H1 (cell line): ENCODE results near the gene TSPAN2. TPM values are rescaled to one million over a fixed set of nuclear protein-coding genes. Genes with fewer than 3 reads are reported as not detected.

Source experiments
- CTCF ChIA-PET: fragments of 300-600 bp; sonication (Branson Sonifier 250); formaldehyde crosslinking; loops from one replicate; lab custom pipeline; 2021; ENCODE audit not compliant: partially characterized antibody; lab: Charles Lee
- POLR2A ChIA-PET: fragments of 300-600 bp; sonication (Branson Sonifier 250); formaldehyde crosslinking; loops from one replicate; lab custom pipeline; 2021; ENCODE audit warnings: inconsistent platforms; ENCODE audit not compliant: partially characterized antibody; lab: Charles Lee
- DNase-seq, 2 experiments: peaks; one replicate each; pipeline versions ENCODE4 v3.0.0 to v3.0.0-alpha.2; 2010 to 2022; ENCODE audit warnings: low spot score in 2 of 2, low read depth in 1 of 2, mixed read lengths in 1 of 2
- FAIRE-seq: peaks from 2 replicates; lab custom pipeline; 2011; peaks lifted over from hg19 to GRCh38; lab: Jason Lieb, UNC
- H2AFZ ChIP-seq: 2 replicates; pipeline ENCODE4 v1.8.1; 2012; ENCODE audit warnings: low read length, inconsistent platforms
- H2AK5ac ChIP-seq: 2 replicates; pipeline ENCODE4 v1.6.1; 2013; ENCODE audit warnings: low read depth, low read length
- H2BK120ac ChIP-seq: replicated peaks from 2 replicates; pipeline ENCODE3; 2013; ENCODE audit warnings: low read depth, low read length, inconsistent platforms
- H2BK12ac ChIP-seq: 2 replicates; pipeline ENCODE4 v1.6.1; 2013; ENCODE audit warnings: low read depth, low read length
- H2BK15ac ChIP-seq: 2 replicates; pipeline ENCODE4 v1.6.1; 2013; ENCODE audit warnings: low read length
- H2BK20ac ChIP-seq: 2 replicates; pipeline ENCODE4 v1.6.1; 2013; ENCODE audit warnings: low read length
- H2BK5ac ChIP-seq: 2 replicates; pipeline ENCODE4 v1.6.1; 2013; ENCODE audit warnings: low read depth, low read length
- H3K14ac ChIP-seq: 2 replicates; pipeline ENCODE4 v1.6.1; 2013; ENCODE audit warnings: inconsistent platforms; ENCODE audit not compliant: insufficient read length
- H3K18ac ChIP-seq: 2 replicates; pipeline ENCODE4 v1.6.1; 2013; ENCODE audit warnings: low read length; ENCODE audit errors: extremely low read depth
- H3K23ac ChIP-seq: 2 replicates; pipeline ENCODE4 v1.6.1; 2013; ENCODE audit warnings: inconsistent platforms; ENCODE audit not compliant: insufficient read length
- H3K23me2 ChIP-seq: 2 replicates; pipeline ENCODE4 v1.6.1; 2013; ENCODE audit warnings: low read depth, low read length
- H3K27ac ChIP-seq: 2 replicates; pipeline ENCODE4 v1.6.1; 2011; ENCODE audit warnings: low read depth, low read length, inconsistent platforms
- H3K27me3 ChIP-seq, 4 experiments: replicated peaks in 1 of 4; 1 replicate in 1 of 4; 2 replicates in 3 of 4; pipeline versions ENCODE4 v1.6.1 to v1.8.1; 2011 to 2013; ENCODE audit warnings: low read length in 3 of 4, mild to moderate bottlenecking in 3 of 4, inconsistent platforms in 2 of 4, mixed read lengths in 2 of 4, moderate library complexity in 1 of 4; ENCODE audit not compliant: control insufficient read depth in 3 of 4, insufficient read depth in 3 of 4; ENCODE audit errors: extremely low read depth in 1 of 4
- H3K36me3 ChIP-seq, 4 experiments: 2 replicates each; pipeline versions ENCODE4 v1.6.1 to v1.8.1; 2011 to 2013; ENCODE audit warnings: mild to moderate bottlenecking in 4 of 4, low read length in 3 of 4, moderate library complexity in 2 of 4, control low read depth in 1 of 4, inconsistent platforms in 1 of 4; ENCODE audit not compliant: insufficient read depth in 4 of 4, control insufficient read depth in 2 of 4
- H3K4ac ChIP-seq: replicated peaks from 2 replicates; pipeline ENCODE3; 2013; ENCODE audit warnings: low read length, low read depth, mixed read lengths, inconsistent platforms; ENCODE audit not compliant: insufficient read length
- H3K4me1 ChIP-seq, 4 experiments: replicated peaks in 1 of 4; 1 replicate in 1 of 4; 2 replicates in 3 of 4; pipeline versions ENCODE4 v1.6.1 to v1.8.1; 2011 to 2013; ENCODE audit warnings: low read length in 3 of 4, inconsistent platforms in 2 of 4, mixed read lengths in 1 of 4; ENCODE audit not compliant: insufficient read depth in 4 of 4, control insufficient read depth in 3 of 4
- H3K4me2 ChIP-seq, 2 experiments: 2 replicates each; pipeline versions ENCODE4 v1.6.1 to v1.8.1; 2011 to 2013; ENCODE audit warnings: low read depth in 2 of 2, low read length in 2 of 2, control low read depth in 1 of 2, inconsistent platforms in 1 of 2, mild to moderate bottlenecking in 1 of 2; ENCODE audit not compliant: insufficient read depth in 1 of 2
- H3K4me3 ChIP-seq, 4 experiments: fragments of 200-600, 300-600 bp in 1 of 4; sonication (generic), shearing (Covaris generic), sonication (Bioruptor Twin) in 1 of 4; 2 replicates each; pipeline versions ENCODE4 v1.5.1 to v1.8.1; 2011 to 2016; ENCODE audit warnings: low read length in 4 of 4, low read depth in 3 of 4, control low read depth in 2 of 4, inconsistent platforms in 2 of 4, mild to moderate bottlenecking in 2 of 4, mixed read lengths in 1 of 4, moderate library complexity in 1 of 4; ENCODE audit not compliant: insufficient read depth in 2 of 4; ENCODE audit errors: extremely low read depth in 1 of 4
- H3K56ac ChIP-seq: replicated peaks from 2 replicates; pipeline ENCODE3; 2013; ENCODE audit warnings: low read depth, mild to moderate bottlenecking, mixed read lengths, low read length, inconsistent platforms; ENCODE audit not compliant: insufficient read length
- H3K79me1 ChIP-seq: 2 replicates; pipeline ENCODE4 v1.6.1; 2013; ENCODE audit warnings: low read depth, low read length, control low read depth
- H3K79me2 ChIP-seq, 2 experiments: 2 replicates each; pipeline versions ENCODE4 v1.6.1 to v1.8.1; 2012 to 2013; ENCODE audit warnings: low read length in 2 of 2, mild to moderate bottlenecking in 2 of 2, inconsistent platforms in 1 of 2; ENCODE audit not compliant: insufficient read depth in 2 of 2, control insufficient read depth in 1 of 2
- H3K9ac ChIP-seq, 4 experiments: replicated peaks in 1 of 4; 1 replicate in 1 of 4; 2 replicates in 3 of 4; pipeline versions ENCODE4 v1.6.1 to v1.8.1; 2011 to 2013; ENCODE audit warnings: low read depth in 3 of 4, low read length in 3 of 4, control low read depth in 2 of 4, mild to moderate bottlenecking in 2 of 4, moderate library complexity in 2 of 4, inconsistent platforms in 1 of 4; ENCODE audit errors: extremely low read depth in 1 of 4
- H3K9me3 ChIP-seq, 2 experiments: 2 replicates each; pipeline versions ENCODE4 v1.6.1 to v1.8.1; 2012 to 2013; ENCODE audit warnings: mild to moderate bottlenecking in 2 of 2, moderate library complexity in 2 of 2, control low read depth in 1 of 2, inconsistent platforms in 1 of 2, low read depth in 1 of 2, low read length in 1 of 2, mixed read lengths in 1 of 2; ENCODE audit not compliant: insufficient read depth in 2 of 2
- H4K20me1 ChIP-seq, 2 experiments: replicated peaks in 1 of 2; 2 replicates each; pipeline versions ENCODE3 to v1.8.1; 2011 to 2013; ENCODE audit warnings: inconsistent platforms in 2 of 2, low read length in 2 of 2, mild to moderate bottlenecking in 1 of 2; ENCODE audit not compliant: insufficient read depth in 2 of 2, control insufficient read depth in 1 of 2
- H4K5ac ChIP-seq: 2 replicates; pipeline ENCODE4 v1.6.1; 2013; ENCODE audit warnings: low read length, low read depth, mixed read lengths, inconsistent platforms; ENCODE audit not compliant: insufficient read length
- H4K8ac ChIP-seq: 2 replicates; pipeline ENCODE4 v1.8.0; 2013; ENCODE audit warnings: mild to moderate bottlenecking, moderate library complexity, low read length, inconsistent platforms; ENCODE audit not compliant: insufficient read depth; ENCODE audit errors: extremely low read depth
- H4K91ac ChIP-seq: replicated peaks from 2 replicates; pipeline ENCODE3; 2013; ENCODE audit warnings: low read length, mixed read lengths, inconsistent platforms; ENCODE audit not compliant: insufficient read length
- KDM4A ChIP-seq: IDR thresholded peaks from one replicate; pipeline ENCODE4 v1.7.1; 2012; ENCODE audit warnings: low read depth, mild to moderate bottlenecking, moderate library complexity, low read length, inconsistent platforms; ENCODE audit not compliant: severe bottlenecking
- MAFK ChIP-seq: IDR thresholded peaks from 2 replicates; pipeline ENCODE4 v1.6.1; 2012; ENCODE audit warnings: low read depth, mild to moderate bottlenecking, improper control_type of control experiment, low read length
- WGBS, 2 experiments: shearing (Covaris generic) in 1 of 2; methylation state at CpG; one replicate each; pipeline versions ENCODE4 v1.1.6 to v1.1.7; 2013 to 2015; ENCODE audit warnings: low lambda C conversion rate in 2 of 2, mixed read lengths in 2 of 2, inconsistent platforms in 1 of 2, low coverage in 1 of 2, missing lambda C conversion rate in 1 of 2; ENCODE audit not compliant: insufficient replicate concordance in 2 of 2, insufficient coverage in 1 of 2, insufficient read length in 1 of 2; ENCODE audit errors: extremely low coverage in 1 of 2, missing lambda C conversion rate in 1 of 2; 5-methylcytosine and 5-hydroxymethylcytosine counted together
- polyA plus RNA-seq, 7 experiments: library from polyadenylated mRNA; depleted of rRNA in 3 of 7; stranded (reverse) in 5 of 7; unstranded in 2 of 7; fragments of >200 nt in 5 of 7; fragments of 200-250 nt in 2 of 7; gene quantifications; 1 replicate in 5 of 7; 2 replicates in 1 of 7; 4 replicates in 1 of 7; pipeline versions ENCODE4 v1.2.1 to v1.2.3, GENCODE V29; 2011 to 2013; ENCODE audit warnings: missing spikeins in 2 of 7, mixed read lengths in 2 of 7
- total RNA-seq: library from RNA; stranded (reverse); fragmentation: NEBNext Ultra II Directional; extraction: Animal tissue kit (Norgen Biotek cat#: 25700); gene quantifications from 2 replicates; pipeline ENCODE4 v1.2.1, GENCODE V29; 2021

Gene TSPAN2
- total and polyA plus RNA-seq, 2 of the 8 experiments (the other 6 are each of a cell fraction or from before 2014, with no cell fraction given): 7.4 to 14.2 TPM

GRCh38 chr1:115088871-115089419, 358 bp downstream of the TSPAN2 start:
- no peaks in the 10 kb centered on the region; a peak in 1 of 4 replicates for H3K79me2 ChIP-seq
- ChIA-PET CTCF (interaction anchor here (1.2 to 5.1 kb wide), 7 partner anchors 10 to 109 kb away, joined by 3 to 24 read pairs (median 7); no protein-coding TSS in a partner anchor), POLR2A (interaction anchor here (1.0 to 5.0 kb wide), 3 partner anchors 9 to 33 kb away, joined by 3 to 29 read pairs (median 5); no protein-coding TSS in a partner anchor)
- no peak overlapping the region for H3K23ac ChIP-seq
- peak in 1 of 2 experiments; percentile 52 for DNase-seq
- no peak overlapping the region for H4K8ac ChIP-seq
- peak overlapping the region; percentile 71 for H3K18ac ChIP-seq
- no peaks in the 10 kb centered on the region for H4K20me1 ChIP-seq
- peaks cover 8% of the 10 kb centered on the region; the same call in 1 of the 2 replicates for H3K23me2 ChIP-seq
- H3K79me1 ChIP-seq: peaks cover 3% of the 10 kb centered on the region
- no peak overlapping the region for H2BK15ac ChIP-seq
- no peaks in the 10 kb centered on the region for H3K9me3 ChIP-seq
- no peak overlapping the region for H2BK20ac ChIP-seq
- H3K36me3 ChIP-seq: no peaks in the 10 kb centered on the region
- H3K56ac ChIP-seq: no peak overlapping the region
- no peak overlapping the region for H2BK12ac ChIP-seq
- no peak for FAIRE-seq
- peak; percentile 16 for TF ChIP-seq KDM4A
- no peak for TF ChIP-seq MAFK
- H3K9ac ChIP-seq: peak overlapping the region; percentile 48 to 83 (median 68); a peak in 6 of 7 replicates
- no peaks in the 10 kb centered on the region; a peak in 2 of 7 replicates for H3K27me3 ChIP-seq
- H3K4ac ChIP-seq: no peak overlapping the region
- H3K27ac ChIP-seq: no peak overlapping the region
- WGBS, 2 experiments: 10% methylated on average over 15 of the region's 25 CpGs; no CpG with 5 or more reads in 1 of the 2 experiments
- no peak overlapping the region for H4K5ac ChIP-seq
- peak overlapping the region; percentile 48 to 100 (median 76) for H3K4me3 ChIP-seq
- H2BK5ac ChIP-seq: no peak overlapping the region
- H2BK120ac ChIP-seq: no peak overlapping the region
- H3K4me2 ChIP-seq: peak overlapping the region; percentile 75 to 95
- no peak overlapping the region for H3K14ac ChIP-seq
- H2AFZ ChIP-seq: peak overlapping the region; percentile 86
- H4K91ac ChIP-seq: no peak overlapping the region
- no peak overlapping the region for H2AK5ac ChIP-seq
- peaks cover 4 to 10% (median 4%) of the 10 kb centered on the region in 4 experiments; a peak in 5 of 7 replicates for H3K4me1 ChIP-seq
